Transverse colon (tissue), 4 donors: ENCODE results near the gene PEX10. TPM values are rescaled to one million over a fixed set of nuclear protein-coding genes. Genes with fewer than 3 reads are reported as not detected.

Source experiments
- DNase-seq: peaks from one replicate; pipeline ENCODE4 v3.0.0-alpha.2; 2019
- H3K27ac ChIP-seq, 4 donors: fragments of 200-600 bp; sonication (generic); 2 replicates each; pipeline ENCODE4 v1.5.1; 2016 to 2018; ENCODE audit warnings: inconsistent platforms in 4 of 4
- H3K27me3 ChIP-seq: fragments of 200-600 bp; sonication (generic); 2 replicates; pipeline ENCODE4 v1.5.1; 2017; ENCODE audit warnings: inconsistent platforms
- H3K36me3 ChIP-seq, 4 donors: fragments of 200-600 bp; sonication (generic); 2 replicates each; pipeline ENCODE4 v1.5.1; 2017 to 2019; ENCODE audit warnings: inconsistent platforms in 4 of 4
- H3K4me1 ChIP-seq, 4 donors: fragments of 200-600 bp; sonication (generic); 2 replicates each; pipeline ENCODE4 v1.5.1; 2017 to 2020; ENCODE audit warnings: inconsistent platforms in 4 of 4
- H3K4me3 ChIP-seq, 4 donors: fragments of 200-600 bp; sonication (generic); 1 replicate in 1 of 4; 2 replicates in 3 of 4; pipeline versions ENCODE4 v1.5.1 to v1.6.1; 2017 to 2019; ENCODE audit warnings: inconsistent platforms in 4 of 4
- H3K9me3 ChIP-seq, 2 donors: fragments of 200-600 bp; sonication (generic); 2 replicates each; pipeline ENCODE4 v1.5.1; 2017 to 2019; ENCODE audit warnings: inconsistent platforms in 2 of 2
- CTCF ChIP-seq, 5 experiments: fragments of 200-600 bp in 3 of 5; fragments of 450-650 bp in 2 of 5; sonication (generic) in 3 of 5; IDR thresholded peaks; 1 replicate in 2 of 5; 2 replicates in 3 of 5; pipeline ENCODE4 v1.5.1; 2016 to 2017; ENCODE audit warnings: antibody characterized with exemption in 5 of 5, inconsistent platforms in 3 of 5, mild to moderate bottlenecking in 2 of 5, moderate library complexity in 1 of 5
- EP300 ChIP-seq: sonication (generic); formaldehyde crosslinking; IDR thresholded peaks from one replicate; pipeline ENCODE4 v1.6.1; 2017; ENCODE audit warnings: antibody characterized with exemption, low read depth
- POLR2A ChIP-seq: fragments of 450-650 bp; IDR thresholded peaks from one replicate; pipeline ENCODE4 v1.6.1; 2016; ENCODE audit warnings: antibody characterized with exemption, mild to moderate bottlenecking, moderate library complexity
- POLR2AphosphoS5 ChIP-seq, 3 donors: sonication (generic); formaldehyde crosslinking; IDR thresholded peaks; one replicate each; pipeline ENCODE4 v1.6.1; 2016; ENCODE audit warnings: antibody characterized with exemption in 3 of 3
- WGBS, 2 donors: methylation state at CpG; one replicate each; pipeline ENCODE4 v1.1.5; 2018; ENCODE audit warnings: low coverage in 1 of 2; 5-methylcytosine and 5-hydroxymethylcytosine counted together
- in situ Hi-C, 4 donors: fragments of 200-750 bp; cut with MboI; loops; one replicate each; pipeline versions ENCODE4 v1.15.0 to v1.15.1; 2017; ENCODE audit warnings: low sequenced_read_pairs in 3 of 4, low pct_ligation_motif_present in 1 of 4, low pct_unique_long_range_greater_than_20kb in 1 of 4
- intact Hi-C: fragments of 100-400 bp; cut with DNase I; formaldehyde crosslinking; loops from one replicate; pipeline ENCODE4 v1.15.1; 2023; ENCODE audit warnings: low total_unique reads
- total RNA-seq, 4 donors: library from RNA; depleted of rRNA; stranded (reverse); fragments of >200 nt; gene quantifications; one replicate each; pipeline ENCODE4 v1.1.0, GENCODE V29; 2016

PEX10 gene
- total RNA-seq, 4 donors from 2014 or later, result 16.9 to 28.8 (median 21.3) TPM

- TF ChIP-seq CTCF (IDR thresholded peaks at IDR 0.05) (no peak), EP300 (no peak), POLR2AphosphoS5 (IDR thresholded peaks at IDR 0.05) (no peak), POLR2A (no peak)
- Histone ChIP-seq H3K9me3 (no peaks in the 10 kb centered on the region), H3K4me1 (no peaks in the 10 kb centered on the region), H3K36me3 (no peaks in the 10 kb centered on the region), H3K27me3 (no peaks in the 10 kb centered on the region), H3K27ac (no peak overlapping the region), H3K4me3 (no peak overlapping the region)
- WGBS, 2 donors, result 77 to 84% methylated on average over 9 to 17 of the region's 17 CpGs
- intact Hi-C loops, result no loop called here
- in situ Hi-C loops, result loop anchor here in 1 of 4 donors (10.0 kb wide), 1 partner anchor 170 kb away; no protein-coding TSS in a partner anchor
- peak; percentile 3 for DNase-seq
Observed at GRCh38 chr1:2374252-2375155, 37.9 kb downstream of the PEX10 start.

- H3K4me1 ChIP-seq, result no peaks in the 10 kb centered on the region
- intact Hi-C loops, result no loop called here
- H3K4me3 ChIP-seq, result no peak overlapping the region
- TF ChIP-seq CTCF (IDR thresholded peaks at IDR 0.05), result no peak
- no peak for TF ChIP-seq POLR2AphosphoS5 (IDR thresholded peaks at IDR 0.05)
- no peak for TF ChIP-seq POLR2A
- no peak for TF ChIP-seq EP300
- no peaks in the 10 kb centered on the region for H3K27me3 ChIP-seq
- no peaks in the 10 kb centered on the region for H3K36me3 ChIP-seq
- peak; percentile 5 for DNase-seq
- WGBS, 2 donors, result 91% methylated on average over 15 of the region's 20 CpGs; no CpG with 5 or more reads in 1 of the 2 donors
- in situ Hi-C loops, result loop anchor here in 1 of 4 donors (10.0 kb wide), 1 partner anchor 169 kb away; no protein-coding TSS in a partner anchor
- H3K27ac ChIP-seq, result no peak overlapping the region
- H3K9me3 ChIP-seq, result no peaks in the 10 kb centered on the region
Observed at GRCh38 chr1:2373551-2374251, 38.7 kb downstream of the PEX10 start.

- WGBS, 2 donors, result 90 to 100% methylated on average over 2 to 35 of the region's 36 CpGs
- Histone ChIP-seq H3K27me3 (no peaks in the 10 kb centered on the region), H3K27ac (no peak overlapping the region), H3K4me1 (no peaks in the 10 kb centered on the region), H3K4me3 (no peak overlapping the region), H3K9me3 (no peaks in the 10 kb centered on the region), H3K36me3 (no peaks in the 10 kb centered on the region)
- TF ChIP-seq POLR2A (no peak), POLR2AphosphoS5 (IDR thresholded peaks at IDR 0.05) (no peak), CTCF (IDR thresholded peaks at IDR 0.05) (no peak), EP300 (no peak)
- peak; percentile 4 for DNase-seq
- in situ Hi-C loops (loop anchor here in 1 of 4 donors (10.0 kb wide), 1 partner anchor 168 kb away; no protein-coding TSS in a partner anchor), intact Hi-C loops (no loop called here)
Observed at GRCh38 chr1:2372551-2373490, 39.5 kb downstream of the PEX10 start.
